ENCODE data around the gene DUSP18.

DUSP18 gene

GRCh38 chr22:30617819-30618218, 49.9 kb downstream of the DUSP18 start:
- no peak overlapping the region for H3K4me3 ChIP-seq (ENCODE audit: low read depth, low read length)
- no peak for DNase-seq (ENCODE audit: low read depth)
- TF ChIP-seq CTCF (IDR thresholded peaks at IDR 0.05; ENCODE audit: low read depth, low read length, missing control alignments): no peak
- in situ Hi-C loops (cut with HindIII; ENCODE audit: low sequenced_read_pairs): no loop called here

- H3K4me3 ChIP-seq (ENCODE audit: low read depth, low read length): no peak overlapping the region
- no peak for TF ChIP-seq CTCF (IDR thresholded peaks at IDR 0.05; ENCODE audit: low read depth, low read length, missing control alignments)
- in situ Hi-C loops (cut with HindIII; ENCODE audit: low sequenced_read_pairs): no loop called here
- no peak for DNase-seq (ENCODE audit: low read depth)
These were observed 52.1 kb downstream of the DUSP18 start for GRCh38 chr22:30615543-30615954.

DNA sequence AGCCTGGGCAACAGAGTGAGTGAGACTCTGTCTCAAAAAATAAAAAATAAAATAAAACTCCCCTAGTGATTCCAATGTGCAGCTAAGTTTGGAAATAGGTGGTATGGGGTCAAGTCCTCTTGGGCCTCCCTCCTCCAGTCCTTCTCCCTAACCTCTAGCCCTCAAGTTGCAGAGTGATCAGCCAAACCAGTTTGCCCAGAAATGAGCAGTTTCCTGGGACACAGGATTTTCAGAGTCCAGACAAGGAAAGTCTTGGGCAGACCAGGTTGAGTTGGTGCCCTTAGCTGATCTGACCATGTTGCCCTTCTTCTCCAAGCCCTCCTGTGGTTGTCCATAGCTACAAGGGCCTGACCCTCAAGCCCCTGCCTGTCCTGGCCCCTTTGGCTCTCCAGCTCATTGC, 52.8 kb downstream of the DUSP18 start:
- no peak overlapping the region for H3K4me3 ChIP-seq (ENCODE audit: low read depth, low read length)
- no peak for DNase-seq (ENCODE audit: low read depth)
- no peak for TF ChIP-seq CTCF (IDR thresholded peaks at IDR 0.05; ENCODE audit: low read depth, low read length, missing control alignments)
- in situ Hi-C loops (cut with HindIII; ENCODE audit: low sequenced_read_pairs): no loop called here

DNA sequence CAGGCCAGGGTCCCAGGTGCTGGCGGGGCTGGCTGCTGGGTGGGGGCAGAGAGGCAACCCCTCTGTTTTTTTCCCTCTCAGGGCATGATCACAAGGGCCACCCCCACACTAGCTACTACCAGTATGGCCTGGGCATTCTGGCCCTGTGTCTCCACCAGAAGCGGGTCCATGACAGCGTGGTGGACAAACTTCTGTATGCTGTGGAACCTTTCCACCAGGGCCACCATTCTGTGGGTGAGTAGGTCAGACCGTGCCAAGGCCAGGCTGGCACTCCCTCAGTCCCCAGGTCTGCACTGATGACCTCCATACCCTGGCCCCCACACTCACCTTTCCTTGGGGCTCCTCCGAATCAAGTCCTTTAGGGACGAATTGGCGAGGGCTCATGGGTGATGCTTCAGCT, 53.4 kb downstream of the DUSP18 start:
- in situ Hi-C loops (cut with HindIII; ENCODE audit: low sequenced_read_pairs): no loop called here
- no peak for TF ChIP-seq CTCF (IDR thresholded peaks at IDR 0.05; ENCODE audit: low read depth, low read length, missing control alignments)
- H3K4me3 ChIP-seq (ENCODE audit: low read depth, low read length): no peak overlapping the region
- no peak for DNase-seq (ENCODE audit: low read depth)

- TF ChIP-seq CTCF (IDR thresholded peaks at IDR 0.05; ENCODE audit: low read depth, low read length, missing control alignments): no peak
- no peak overlapping the region for H3K4me3 ChIP-seq (ENCODE audit: low read depth, low read length)
- DNase-seq (ENCODE audit: low read depth): no peak
- in situ Hi-C loops (cut with HindIII; ENCODE audit: low sequenced_read_pairs): no loop called here
These were observed 54.9 kb downstream of the DUSP18 start for GRCh38 chr22:30612789-30613188.

All from astrocyte of the cerebellum (primary cell).